Measurements from ENCODE around the gene SRF.

DNA sequence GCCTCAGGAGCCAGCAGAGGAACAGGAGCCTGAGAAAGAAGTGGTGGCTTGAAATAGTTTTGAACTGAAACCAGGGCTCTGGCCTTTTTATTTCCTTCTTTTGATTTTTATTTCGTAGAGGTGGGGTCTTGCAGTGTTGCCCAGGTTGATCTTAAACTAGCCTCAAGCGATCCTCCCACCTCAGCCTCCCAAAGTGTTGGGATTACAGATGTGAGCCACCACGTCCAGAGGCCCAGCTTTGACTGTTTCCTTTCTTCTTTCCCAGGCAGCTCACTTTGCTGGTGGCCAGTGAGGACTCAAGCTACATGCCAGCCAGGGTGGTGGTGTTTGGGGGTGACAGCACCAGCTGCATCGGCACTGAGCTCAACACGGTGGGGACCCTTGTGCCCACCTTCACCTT is 31.4 kb downstream of the SRF start:
- TF ChIP-seq, protein P1, sequence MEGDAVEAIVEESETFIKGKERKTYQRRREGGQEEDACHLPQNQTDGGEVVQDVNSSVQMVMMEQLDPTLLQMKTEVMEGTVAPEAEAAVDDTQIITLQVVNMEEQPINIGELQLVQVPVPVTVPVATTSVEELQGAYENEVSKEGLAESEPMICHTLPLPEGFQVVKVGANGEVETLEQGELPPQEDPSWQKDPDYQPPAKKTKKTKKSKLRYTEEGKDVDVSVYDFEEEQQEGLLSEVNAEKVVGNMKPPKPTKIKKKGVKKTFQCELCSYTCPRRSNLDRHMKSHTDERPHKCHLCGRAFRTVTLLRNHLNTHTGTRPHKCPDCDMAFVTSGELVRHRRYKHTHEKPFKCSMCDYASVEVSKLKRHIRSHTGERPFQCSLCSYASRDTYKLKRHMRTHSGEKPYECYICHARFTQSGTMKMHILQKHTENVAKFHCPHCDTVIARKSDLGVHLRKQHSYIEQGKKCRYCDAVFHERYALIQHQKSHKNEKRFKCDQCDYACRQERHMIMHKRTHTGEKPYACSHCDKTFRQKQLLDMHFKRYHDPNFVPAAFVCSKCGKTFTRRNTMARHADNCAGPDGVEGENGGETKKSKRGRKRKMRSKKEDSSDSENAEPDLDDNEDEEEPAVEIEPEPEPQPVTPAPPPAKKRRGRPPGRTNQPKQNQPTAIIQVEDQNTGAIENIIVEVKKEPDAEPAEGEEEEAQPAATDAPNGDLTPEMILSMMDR (conservative IDR thresholded peaks at IDR 0.05; ENCODE audit: low read depth, low read length) = no peak
- TF ChIP-seq EZH2 (IDR thresholded peaks at IDR 0.05; ENCODE audit: borderline replicate concordance, low read depth, low read length, poor library complexity, severe bottlenecking) = no peak

Measured in A673 (cell line).